ENCODE results near the gene USP35. TPM values are rescaled to one million over a fixed set of nuclear protein-coding genes. Genes with fewer than 3 reads are reported as not detected.

The USP35 gene
- total RNA-seq, 4 donors from 2014 or later = 7.4 to 17.2 (median 10.9) TPM

- Histone ChIP-seq H3K27me3 (no peaks in the 10 kb centered on the region), H3K27ac (no peak overlapping the region), H3K9me3 (no peaks in the 10 kb centered on the region), H3K4me3 (no peak overlapping the region), H3K36me3 (no peaks in the 10 kb centered on the region), H3K4me1 (no peaks in the 10 kb centered on the region)
- DNase-seq = no peak
- intact Hi-C loops (cut with DNase I; ENCODE audit: low total_unique reads) = loop anchor here (5.0 kb wide), 1 partner anchor 37 kb away; the partner anchor contains the start of genes KCTD21 and USP35
- in situ Hi-C loops (cut with MboI; ENCODE audit: low pct_ligation_motif_present in 1 of 4, low pct_unique_long_range_greater_than_20kb in 1 of 4, low sequenced_read_pairs in 3 of 4) = no loop called here
- TF ChIP-seq EP300 (IDR thresholded peaks at IDR 0.05; ENCODE audit: low read depth) = no peak
- no peak for TF ChIP-seq CTCF (IDR thresholded peaks at IDR 0.05)
- no peak for TF ChIP-seq POLR2AphosphoS5 (IDR thresholded peaks at IDR 0.05)
- no peak for TF ChIP-seq POLR2A (IDR thresholded peaks at IDR 0.05)
Measured at GRCh38 chr11:78150754-78151153, 38.0 kb upstream of the USP35 start.

- Histone ChIP-seq H3K27ac (no peak overlapping the region), H3K36me3 (no peaks in the 10 kb centered on the region), H3K4me1 (no peaks in the 10 kb centered on the region), H3K4me3 (no peak overlapping the region), H3K9me3 (no peaks in the 10 kb centered on the region), H3K27me3 (no peaks in the 10 kb centered on the region)
- in situ Hi-C loops (cut with MboI; ENCODE audit: low pct_ligation_motif_present in 1 of 4, low pct_unique_long_range_greater_than_20kb in 1 of 4, low sequenced_read_pairs in 3 of 4) (no loop called here), intact Hi-C loops (cut with DNase I; ENCODE audit: low total_unique reads) (loop anchor here (5.0 kb wide), 1 partner anchor 35 kb away; the partner anchor contains the start of genes KCTD21 and USP35)
- no peak for TF ChIP-seq CTCF (IDR thresholded peaks at IDR 0.05)
- TF ChIP-seq POLR2A (IDR thresholded peaks at IDR 0.05) = no peak
- TF ChIP-seq EP300 (IDR thresholded peaks at IDR 0.05; ENCODE audit: low read depth) = no peak
- no peak for TF ChIP-seq POLR2AphosphoS5 (IDR thresholded peaks at IDR 0.05)
- no peak for DNase-seq
Measured at GRCh38 chr11:78151804-78152203, 36.9 kb upstream of the USP35 start.

- no peak overlapping the region for H3K27ac ChIP-seq
- intact Hi-C loops (cut with DNase I; ENCODE audit: low total_unique reads) = no loop called here
- no peaks in the 10 kb centered on the region for H3K9me3 ChIP-seq
- WGBS, 2 donors (ENCODE audit: low coverage in 1 of 2) = 66 to 88% methylated on average over 2 to 6 of the region's 6 CpGs
- H3K4me3 ChIP-seq = no peak overlapping the region
- TF ChIP-seq EP300 (IDR thresholded peaks at IDR 0.05; ENCODE audit: low read depth) (no peak), CTCF (IDR thresholded peaks at IDR 0.05) (no peak), POLR2A (IDR thresholded peaks at IDR 0.05) (no peak), POLR2AphosphoS5 (IDR thresholded peaks at IDR 0.05) (no peak)
- no peaks in the 10 kb centered on the region for H3K27me3 ChIP-seq
- DNase-seq = no peak
- in situ Hi-C loops (cut with MboI; ENCODE audit: low pct_ligation_motif_present in 1 of 4, low pct_unique_long_range_greater_than_20kb in 1 of 4, low sequenced_read_pairs in 3 of 4) = no loop called here
- no peaks in the 10 kb centered on the region for H3K36me3 ChIP-seq
- peaks cover 0 to under 1% (median 0%) of the 10 kb centered on the region in 4 donors for H3K4me1 ChIP-seq
Measured at GRCh38 chr11:78156127-78156844, 32.4 kb upstream of the USP35 start.

- Histone ChIP-seq H3K27me3 (no peaks in the 10 kb centered on the region), H3K27ac (peak overlapping the region in 2 of 4 donors; percentile 1 to 65), H3K4me3 (no peak overlapping the region), H3K9me3 (no peaks in the 10 kb centered on the region), H3K4me1 (peaks cover 0 to 10% (median 2%) of the 10 kb centered on the region in 4 donors), H3K36me3 (no peaks in the 10 kb centered on the region)
- 59% methylated on average over 6 of the region's 6 CpGs; no CpG with 5 or more reads in 1 of the 2 donors for WGBS, 2 donors (ENCODE audit: low coverage in 1 of 2)
- TF ChIP-seq EP300 (IDR thresholded peaks at IDR 0.05; ENCODE audit: low read depth) = no peak
- no peak for TF ChIP-seq POLR2AphosphoS5 (IDR thresholded peaks at IDR 0.05)
- no peak for TF ChIP-seq POLR2A (IDR thresholded peaks at IDR 0.05)
- no peak for TF ChIP-seq CTCF (IDR thresholded peaks at IDR 0.05)
- no peak for DNase-seq
- intact Hi-C loops (cut with DNase I; ENCODE audit: low total_unique reads) (no loop called here), in situ Hi-C loops (cut with MboI; ENCODE audit: low pct_ligation_motif_present in 1 of 4, low pct_unique_long_range_greater_than_20kb in 1 of 4, low sequenced_read_pairs in 3 of 4) (no loop called here)
Measured at GRCh38 chr11:78158987-78159652, 29.6 kb upstream of the USP35 start.
